ENCODE results near the gene TRPC4. TPM values are rescaled to one million over a fixed set of nuclear protein-coding genes. Genes with fewer than 3 reads are reported as not detected.

Gene TRPC4
- total RNA-seq, 1 experiment from 2014 or later = 19.0 TPM

GRCh38 chr13:37616131-37616530 is 253.4 kb downstream of the TRPC4 start:
- no peaks in the 10 kb centered on the region for H3K79me2 ChIP-seq (ENCODE audit: insufficient read depth, low read length)
- no peaks in the 10 kb centered on the region for H3K23me2 ChIP-seq (ENCODE audit: insufficient read length, low read depth, low read length, poor library complexity, severe bottlenecking)
- no peak overlapping the region for H4K5ac ChIP-seq (ENCODE audit: insufficient read length, low read depth, low read length)
- no peak overlapping the region for H3K27ac ChIP-seq (ENCODE audit: insufficient read length, low read depth, low read length)
- H2BK20ac ChIP-seq (ENCODE audit: low read depth, low read length, poor library complexity, severe bottlenecking) = no peak overlapping the region
- no peak overlapping the region for H2BK120ac ChIP-seq (ENCODE audit: low read depth, low read length, poor library complexity, severe bottlenecking)
- no peak overlapping the region for H4K8ac ChIP-seq (replicated peaks; ENCODE audit: insufficient read length, low read depth, low read length)
- no peak overlapping the region for H3T11ph ChIP-seq (ENCODE audit: low read length)
- H3K27ac Mint-ChIP-seq = no peak overlapping the region
- H3K14ac ChIP-seq (ENCODE audit: insufficient read depth, low read length) = no peak overlapping the region
- no peaks in the 10 kb centered on the region for H3K4me1 ChIP-seq (ENCODE audit: insufficient read depth, low read length)
- H3K4me1 Mint-ChIP-seq = peaks cover 4 to 10% of the 10 kb centered on the region in 2 experiments; a peak in 3 of 4 replicates
- H3K9me3 ChIP-seq (ENCODE audit: control insufficient read depth, low read depth, low read length) = no peaks in the 10 kb centered on the region
- no peaks in the 10 kb centered on the region for H4K20me1 ChIP-seq (ENCODE audit: control insufficient read depth, insufficient read depth, insufficient read length)
- WGBS (ENCODE audit: extremely low coverage, insufficient read length, low lambda C conversion rate) = no CpG with 5 or more reads among the region's 1 CpG
- no peak overlapping the region for H2AFZ ChIP-seq (ENCODE audit: low read length)
- H3K4me2 ChIP-seq (ENCODE audit: insufficient read depth, insufficient read length, low read length) = no peak overlapping the region
- H2BK5ac ChIP-seq (ENCODE audit: insufficient read length, low read length) = no peak overlapping the region
- no peak overlapping the region for H2BK15ac ChIP-seq (ENCODE audit: low read depth, low read length)
- H3K18ac ChIP-seq (ENCODE audit: insufficient read length, low read depth, low read length) = no peak overlapping the region
- H3K79me1 ChIP-seq (ENCODE audit: insufficient read depth, low read depth, low read length, poor library complexity, severe bottlenecking) = no peaks in the 10 kb centered on the region
- H3K36me3 Mint-ChIP-seq (ENCODE audit: insufficient read depth in 1 of 3, low read depth in 3 of 3) = peaks cover 0 to 4% (median 0%) of the 10 kb centered on the region in 3 experiments; a peak in 1 of 7 replicates
- H3K27me3 Mint-ChIP-seq (ENCODE audit: low read depth) = no peaks in the 10 kb centered on the region
- no peak overlapping the region for H3K23ac ChIP-seq (ENCODE audit: insufficient read length, low read depth, low read length)
- no peak overlapping the region for H3K9ac ChIP-seq (ENCODE audit: extremely low read depth, insufficient read length, low read length)
- no peak overlapping the region for H4K91ac ChIP-seq (ENCODE audit: insufficient read length, low read depth, low read length)
- no peak for TF ChIP-seq CTCF (conservative IDR thresholded peaks at IDR 0.05)
- DNase-seq = no peak
- H3K27me3 ChIP-seq (ENCODE audit: insufficient read depth, low read length) = no peaks in the 10 kb centered on the region
- no peak overlapping the region for H3K4ac ChIP-seq (ENCODE audit: low read depth, low read length)
- H2BK12ac ChIP-seq (ENCODE audit: insufficient read length, low read depth, low read length) = no peak overlapping the region
- H2AK5ac ChIP-seq (ENCODE audit: insufficient read length, low read length) = no peak overlapping the region
- H3K4me3 Mint-ChIP-seq = no peak overlapping the region
- no peaks in the 10 kb centered on the region for H3K9me3 Mint-ChIP-seq
- H3K56ac ChIP-seq (ENCODE audit: insufficient read length, low read depth, low read length) = no peak overlapping the region

All from H9 (cell line).